ENCODE data around the gene TNFRSF11A.

The TNFRSF11A gene

DNA sequence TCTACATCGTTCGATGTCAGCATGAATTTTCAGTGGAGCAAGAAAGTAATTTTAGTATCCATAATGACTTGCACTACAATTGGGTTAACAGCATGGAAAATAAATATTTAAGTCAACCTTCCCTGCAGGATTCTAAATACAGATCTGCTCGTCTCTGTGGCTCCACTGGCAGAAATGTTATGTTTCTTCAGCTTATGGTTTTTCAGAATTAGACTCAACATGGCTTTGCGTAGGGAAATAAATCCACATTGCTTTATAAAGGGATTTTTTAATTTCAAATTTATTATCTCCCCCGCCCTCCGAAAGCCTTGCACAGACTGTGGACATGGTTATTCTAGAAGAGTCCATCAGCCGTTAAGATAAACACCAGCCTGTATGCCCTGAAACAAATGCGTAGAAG is 18.2 kb downstream of the TNFRSF11A start:
- Mint-ChIP-seq H3K4me1 (ENCODE audit: low read depth) (peaks cover 69% of the 10 kb centered on the region), H3K36me3 (ENCODE audit: low read depth) (peaks cover 40% of the 10 kb centered on the region), H3K4me3 (no peak overlapping the region), H3K27ac (peak overlapping the region; percentile 0), H3K27me3 (ENCODE audit: low read depth) (no peaks in the 10 kb centered on the region), H3K9me3 (no peaks in the 10 kb centered on the region)
- DNase-seq (ENCODE audit: low spot score): no peak

- Mint-ChIP-seq H3K9me3 (no peaks in the 10 kb centered on the region), H3K27ac (no peak overlapping the region), H3K36me3 (ENCODE audit: low read depth) (peaks cover 39% of the 10 kb centered on the region), H3K4me3 (no peak overlapping the region), H3K4me1 (ENCODE audit: low read depth) (peaks cover 58% of the 10 kb centered on the region), H3K27me3 (ENCODE audit: low read depth) (no peaks in the 10 kb centered on the region)
- no peak for DNase-seq (ENCODE audit: low spot score)
These were observed 20.8 kb downstream of the TNFRSF11A start for GRCh38 chr18:62345909-62346308.

DNA sequence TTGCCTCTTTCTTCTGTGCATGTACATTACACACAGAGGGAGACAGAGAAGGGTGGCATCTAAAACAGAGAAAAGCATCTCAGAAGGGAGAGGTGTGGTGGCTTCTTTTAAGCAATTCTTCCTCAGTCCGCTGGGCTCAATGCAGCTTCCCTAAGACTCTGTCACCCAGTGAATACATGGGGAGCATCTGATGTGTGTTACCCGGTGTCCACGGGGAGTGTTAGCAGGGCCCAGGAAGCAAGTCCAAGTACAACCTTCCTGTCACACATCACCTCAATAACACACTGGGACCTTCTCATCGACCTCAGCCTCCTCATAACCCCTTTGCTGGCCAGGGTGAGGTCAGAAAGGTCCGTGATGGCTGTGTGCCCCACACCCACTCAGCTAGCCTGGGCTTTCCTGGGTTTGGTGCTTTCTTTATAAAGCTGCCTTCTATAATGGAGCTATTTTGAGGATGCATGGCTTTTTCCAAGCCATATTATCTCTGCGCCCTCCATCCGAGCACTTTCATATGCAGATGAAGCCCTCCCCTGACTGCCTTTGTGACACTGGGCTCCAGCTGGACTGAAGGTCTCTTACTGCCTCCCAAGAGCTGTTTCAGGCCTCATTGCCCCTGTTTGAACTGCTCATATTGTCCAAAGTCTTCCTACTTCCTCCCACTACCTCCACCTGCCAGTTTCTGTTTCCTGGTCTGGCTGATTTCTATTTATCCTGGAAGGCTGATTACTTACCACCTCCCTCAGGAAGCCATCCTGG is 21.4 kb downstream of the TNFRSF11A start:
- Mint-ChIP-seq H3K27me3 (ENCODE audit: low read depth) (no peaks in the 10 kb centered on the region), H3K4me1 (ENCODE audit: low read depth) (peaks cover 52% of the 10 kb centered on the region), H3K36me3 (ENCODE audit: low read depth) (peaks cover 37% of the 10 kb centered on the region), H3K9me3 (no peaks in the 10 kb centered on the region), H3K27ac (peak overlapping the region; percentile 91), H3K4me3 (peak overlapping the region; percentile 74)
- DNase-seq (ENCODE audit: low spot score): no peak

GRCh38 chr18:62347089-62347506 is 22.0 kb downstream of the TNFRSF11A start:
- no peaks in the 10 kb centered on the region for H3K27me3 Mint-ChIP-seq (ENCODE audit: low read depth)
- H3K36me3 Mint-ChIP-seq (ENCODE audit: low read depth): peaks cover 42% of the 10 kb centered on the region
- DNase-seq (ENCODE audit: low spot score): peak; percentile 65

GRCh38 chr18:62348474-62348873 is 23.4 kb downstream of the TNFRSF11A start:
- H3K27ac Mint-ChIP-seq: peak overlapping the region; percentile 71
- H3K27me3 Mint-ChIP-seq (ENCODE audit: low read depth): no peaks in the 10 kb centered on the region
- no peak for DNase-seq (ENCODE audit: low spot score)
- H3K36me3 Mint-ChIP-seq (ENCODE audit: low read depth): peaks cover 39% of the 10 kb centered on the region
- no peaks in the 10 kb centered on the region for H3K9me3 Mint-ChIP-seq
- peaks cover 39% of the 10 kb centered on the region for H3K4me1 Mint-ChIP-seq (ENCODE audit: low read depth)
- H3K4me3 Mint-ChIP-seq: no peak overlapping the region

More at GRCh38 chr18:62347089-62347506, 22.0 kb downstream of the TNFRSF11A start:
- no peaks in the 10 kb centered on the region for H3K9me3 Mint-ChIP-seq
- peaks cover 51% of the 10 kb centered on the region for H3K4me1 Mint-ChIP-seq (ENCODE audit: low read depth)
- H3K27ac Mint-ChIP-seq: peak overlapping the region; percentile 91
- H3K4me3 Mint-ChIP-seq: peak overlapping the region; percentile 74

- Mint-ChIP-seq H3K4me3 (no peak overlapping the region), H3K27ac (no peak overlapping the region), H3K9me3 (no peaks in the 10 kb centered on the region), H3K27me3 (ENCODE audit: low read depth) (no peaks in the 10 kb centered on the region), H3K4me1 (ENCODE audit: low read depth) (peaks cover 19% of the 10 kb centered on the region), H3K36me3 (ENCODE audit: low read depth) (peaks cover 60% of the 10 kb centered on the region)
- no peak for DNase-seq (ENCODE audit: low spot score)
These were observed 28.1 kb downstream of the TNFRSF11A start for GRCh38 chr18:62353170-62353569.

DNA sequence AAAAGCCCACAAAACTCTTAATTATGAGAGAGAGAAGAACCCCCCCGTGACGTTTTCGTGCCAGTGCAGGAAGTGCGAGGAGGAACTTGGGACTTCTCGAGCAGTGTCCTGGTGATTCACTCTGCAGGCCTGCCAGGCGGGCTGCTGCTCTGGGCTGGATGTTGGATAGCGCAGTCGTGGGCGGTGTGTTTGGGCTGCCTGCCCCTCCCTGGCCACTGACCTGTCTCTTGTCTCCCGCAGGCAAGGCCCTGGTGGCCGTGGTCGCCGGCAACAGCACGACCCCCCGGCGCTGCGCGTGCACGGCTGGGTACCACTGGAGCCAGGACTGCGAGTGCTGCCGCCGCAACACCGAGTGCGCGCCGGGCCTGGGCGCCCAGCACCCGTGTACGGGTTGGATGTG is 29.0 kb downstream of the TNFRSF11A start:
- Mint-ChIP-seq H3K27ac (no peak overlapping the region), H3K4me3 (no peak overlapping the region), H3K27me3 (ENCODE audit: low read depth) (no peaks in the 10 kb centered on the region), H3K36me3 (ENCODE audit: low read depth) (peaks cover 68% of the 10 kb centered on the region), H3K9me3 (no peaks in the 10 kb centered on the region), H3K4me1 (ENCODE audit: low read depth) (peaks cover 15% of the 10 kb centered on the region)
- no peak for DNase-seq (ENCODE audit: low spot score)

GRCh38 chr18:62357079-62357719 is 32.1 kb downstream of the TNFRSF11A start:
- H3K36me3 Mint-ChIP-seq (ENCODE audit: low read depth): peaks cover 68% of the 10 kb centered on the region
- no peak overlapping the region for H3K4me3 Mint-ChIP-seq
- no peaks in the 10 kb centered on the region for H3K27me3 Mint-ChIP-seq (ENCODE audit: low read depth)
- no peak overlapping the region for H3K27ac Mint-ChIP-seq
- no peaks in the 10 kb centered on the region for H3K9me3 Mint-ChIP-seq
- no peak for DNase-seq (ENCODE audit: low spot score)
- H3K4me1 Mint-ChIP-seq (ENCODE audit: low read depth): peaks cover 10% of the 10 kb centered on the region

DNA sequence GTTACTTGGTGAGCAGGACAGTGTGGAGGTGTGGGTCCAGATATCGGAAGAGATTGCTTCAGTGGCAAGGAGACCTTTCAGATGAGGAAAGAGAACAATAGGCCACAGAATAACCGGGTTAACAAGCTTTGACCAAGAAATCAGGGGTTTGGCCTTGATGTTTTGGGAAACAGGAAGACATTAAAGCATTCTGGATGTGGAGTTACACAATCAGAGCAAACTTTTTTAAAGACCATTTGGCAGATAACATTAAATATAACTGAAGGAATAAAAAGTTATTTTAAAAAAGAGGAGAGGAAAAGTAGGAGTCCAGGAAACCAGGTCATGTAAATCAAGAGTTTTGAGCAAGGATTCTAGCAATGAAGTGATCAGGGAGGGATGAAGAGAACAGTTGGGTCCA is 35.7 kb downstream of the TNFRSF11A start:
- no peak overlapping the region for H3K27ac Mint-ChIP-seq
- no peaks in the 10 kb centered on the region for H3K27me3 Mint-ChIP-seq (ENCODE audit: low read depth)
- H3K4me3 Mint-ChIP-seq: no peak overlapping the region
- peaks cover 21% of the 10 kb centered on the region for H3K4me1 Mint-ChIP-seq (ENCODE audit: low read depth)
- no peaks in the 10 kb centered on the region for H3K9me3 Mint-ChIP-seq
- peaks cover 62% of the 10 kb centered on the region for H3K36me3 Mint-ChIP-seq (ENCODE audit: low read depth)
- no peak for DNase-seq (ENCODE audit: low spot score)

GRCh38 chr18:62361288-62361687 is 36.2 kb downstream of the TNFRSF11A start:
- Mint-ChIP-seq H3K4me3 (no peak overlapping the region), H3K9me3 (no peaks in the 10 kb centered on the region), H3K27ac (no peak overlapping the region), H3K4me1 (ENCODE audit: low read depth) (peaks cover 20% of the 10 kb centered on the region), H3K27me3 (ENCODE audit: low read depth) (no peaks in the 10 kb centered on the region), H3K36me3 (ENCODE audit: low read depth) (peaks cover 61% of the 10 kb centered on the region)
- DNase-seq (ENCODE audit: low spot score): no peak

GRCh38 chr18:62364558-62364957 is 39.4 kb downstream of the TNFRSF11A start:
- Mint-ChIP-seq H3K4me3 (no peak overlapping the region), H3K27me3 (ENCODE audit: low read depth) (no peaks in the 10 kb centered on the region), H3K9me3 (no peaks in the 10 kb centered on the region), H3K4me1 (ENCODE audit: low read depth) (peaks cover 31% of the 10 kb centered on the region), H3K27ac (no peak overlapping the region), H3K36me3 (ENCODE audit: low read depth) (peaks cover 60% of the 10 kb centered on the region)
- DNase-seq (ENCODE audit: low spot score): no peak

GRCh38 chr18:62365420-62365819 is 40.3 kb downstream of the TNFRSF11A start:
- no peaks in the 10 kb centered on the region for H3K27me3 Mint-ChIP-seq (ENCODE audit: low read depth)
- H3K4me1 Mint-ChIP-seq (ENCODE audit: low read depth): peaks cover 36% of the 10 kb centered on the region
- peak overlapping the region; percentile 79 for H3K27ac Mint-ChIP-seq
- no peak for DNase-seq (ENCODE audit: low spot score)
- peaks cover 61% of the 10 kb centered on the region for H3K36me3 Mint-ChIP-seq (ENCODE audit: low read depth)
- no peak overlapping the region for H3K4me3 Mint-ChIP-seq
- no peaks in the 10 kb centered on the region for H3K9me3 Mint-ChIP-seq

DNA sequence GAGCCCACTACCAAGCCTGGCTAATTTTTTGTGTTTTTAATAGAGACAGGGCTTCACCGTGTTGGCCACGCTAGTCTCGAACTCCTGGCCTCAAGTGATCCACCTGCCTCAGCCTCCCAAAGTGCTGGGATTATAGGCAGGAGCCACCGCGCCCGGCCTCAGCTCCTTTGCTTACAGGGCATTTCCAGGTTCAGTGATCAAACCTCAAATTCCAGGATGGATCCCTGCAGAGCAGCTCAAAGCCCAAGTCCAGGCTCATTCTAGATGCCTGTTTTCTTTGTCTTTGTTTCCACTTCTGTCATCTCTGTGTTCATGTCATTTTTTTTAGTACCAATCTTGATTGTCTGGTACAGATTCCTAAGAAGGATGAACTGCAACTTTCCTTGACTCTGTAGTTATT is 41.9 kb downstream of the TNFRSF11A start:
- H3K4me3 Mint-ChIP-seq: no peak overlapping the region
- peaks cover 62% of the 10 kb centered on the region for H3K36me3 Mint-ChIP-seq (ENCODE audit: low read depth)
- H3K9me3 Mint-ChIP-seq: no peaks in the 10 kb centered on the region
- no peak overlapping the region for H3K27ac Mint-ChIP-seq
- H3K4me1 Mint-ChIP-seq (ENCODE audit: low read depth): peaks cover 49% of the 10 kb centered on the region
- no peak for DNase-seq (ENCODE audit: low spot score)
- H3K27me3 Mint-ChIP-seq (ENCODE audit: low read depth): no peaks in the 10 kb centered on the region

- Mint-ChIP-seq H3K27me3 (ENCODE audit: low read depth) (no peaks in the 10 kb centered on the region), H3K36me3 (ENCODE audit: low read depth) (peaks cover 64% of the 10 kb centered on the region), H3K4me3 (peak overlapping the region; percentile 4), H3K4me1 (ENCODE audit: low read depth) (peaks cover 54% of the 10 kb centered on the region), H3K9me3 (no peaks in the 10 kb centered on the region), H3K27ac (peak overlapping the region; percentile 27)
- DNase-seq (ENCODE audit: low spot score): no peak
These were observed 43.0 kb downstream of the TNFRSF11A start for GRCh38 chr18:62368100-62368499.

All from T-helper 2 cell treated with Interferon-gamma antibody and Interleukin-4, amounts not matched to agents 5 μg/mL and 100 μg/mL, for 36 hours (primary cell).